OCI-LY1 (cell line): ENCODE data around the gene YBX2.
"Not testable (repeated sequence)": the region's sequence is repeated elsewhere in the genome, so short reads cannot be mapped to it uniquely, and the experiment has no call there.

Source experiments
- H2AFZ ChIP-seq: fragments of 200-600 bp; sonication (generic), shearing (Covaris generic); 2 replicates; pipeline ENCODE4 v1.6.0; 2014; ENCODE audit warnings: antibody characterized with exemption, mild to moderate bottlenecking, low read length
- H3F3A ChIP-seq: fragments of 200-600 bp; sonication (generic), shearing (Covaris generic); 2 replicates; pipeline ENCODE4 v1.6.0; 2014; ENCODE audit warnings: mild to moderate bottlenecking, antibody characterized with exemption, low read length, moderate library complexity; ENCODE audit not compliant: insufficient read depth
- H3K27ac ChIP-seq: fragments of 200-600 bp; sonication (generic); 2 replicates; pipeline ENCODE4 v1.5.1; 2014; ENCODE audit warnings: low read length, mixed run types, mild to moderate bottlenecking, low read depth; ENCODE audit not compliant: poor library complexity, severe bottlenecking
- H3K27me3 ChIP-seq: fragments of 200-600 bp; sonication (generic); 2 replicates; pipeline ENCODE4 v1.6.0; 2014; ENCODE audit warnings: antibody characterized with exemption, mild to moderate bottlenecking, low read length, moderate library complexity; ENCODE audit not compliant: insufficient read depth
- H3K36me3 ChIP-seq: fragments of 200-600 bp; sonication (generic); 2 replicates; pipeline ENCODE4 v1.6.1; 2014; ENCODE audit warnings: mild to moderate bottlenecking, antibody characterized with exemption, low read length, moderate library complexity, mixed read lengths; ENCODE audit not compliant: insufficient read depth
- H3K4me1 ChIP-seq: fragments of 200-600 bp; sonication (generic); 2 replicates; pipeline ENCODE4 v1.5.1; 2014; ENCODE audit warnings: mild to moderate bottlenecking, low read length, moderate library complexity; ENCODE audit not compliant: insufficient read depth, severe bottlenecking
- H3K4me2 ChIP-seq: fragments of 200-600 bp; sonication (generic), shearing (Covaris generic); 2 replicates; pipeline ENCODE4 v1.6.1; 2014; ENCODE audit warnings: low read length
- H3K4me3 ChIP-seq: fragments of 200-600 bp; sonication (generic); 2 replicates; pipeline ENCODE4 v1.5.1; 2014; ENCODE audit warnings: low read length, low read depth, mild to moderate bottlenecking, mixed read lengths; ENCODE audit not compliant: poor library complexity, severe bottlenecking
- H3K79me2 ChIP-seq: fragments of 200-600 bp; shearing (Covaris generic); 2 replicates; pipeline ENCODE4 v1.6.1; 2016; ENCODE audit warnings: mixed run types, low read length, mixed read lengths; ENCODE audit not compliant: insufficient read depth
- H3K9ac ChIP-seq: fragments of 200-600 bp; sonication (generic), shearing (Covaris generic); 2 replicates; pipeline ENCODE4 v1.6.1; 2014; ENCODE audit warnings: mild to moderate bottlenecking, low read length, mixed read lengths
- H3K9me2 ChIP-seq: fragments of 200-600 bp; sonication (generic), shearing (Covaris generic); 2 replicates; pipeline ENCODE4 v1.6.1; 2014; ENCODE audit warnings: low read depth, mild to moderate bottlenecking, low read length, mixed read lengths
- H3K9me3 ChIP-seq: fragments of 200-600 bp; shearing (Covaris generic); 2 replicates; pipeline ENCODE4 v1.6.1; 2014; ENCODE audit warnings: low read length, mixed read lengths
- H4K20me1 ChIP-seq: fragments of 200-600 bp; sonication (generic), shearing (Covaris generic); 2 replicates; pipeline ENCODE4 v1.6.0; 2016; ENCODE audit warnings: mild to moderate bottlenecking, low read length; ENCODE audit not compliant: insufficient read depth
- EZH2 ChIP-seq: fragments of 200-600 bp; sonication (generic), shearing (Covaris generic); IDR thresholded peaks from 2 replicates; pipeline ENCODE4 v1.8.0; 2017; ENCODE audit warnings: borderline replicate concordance, mixed run types, mild to moderate bottlenecking, antibody characterized with exemption, low read length, moderate library complexity, mixed read lengths
- TF ChIP-seq, protein P1 (sequence below): fragments of 200-600 bp; sonication (generic), shearing (Covaris generic); IDR thresholded peaks from 2 replicates; pipeline ENCODE4 v1.5.1; 2017; ENCODE audit warnings: mild to moderate bottlenecking, antibody characterized with exemption, low read length, moderate library complexity, mixed read lengths

YBX2 gene

DNA sequence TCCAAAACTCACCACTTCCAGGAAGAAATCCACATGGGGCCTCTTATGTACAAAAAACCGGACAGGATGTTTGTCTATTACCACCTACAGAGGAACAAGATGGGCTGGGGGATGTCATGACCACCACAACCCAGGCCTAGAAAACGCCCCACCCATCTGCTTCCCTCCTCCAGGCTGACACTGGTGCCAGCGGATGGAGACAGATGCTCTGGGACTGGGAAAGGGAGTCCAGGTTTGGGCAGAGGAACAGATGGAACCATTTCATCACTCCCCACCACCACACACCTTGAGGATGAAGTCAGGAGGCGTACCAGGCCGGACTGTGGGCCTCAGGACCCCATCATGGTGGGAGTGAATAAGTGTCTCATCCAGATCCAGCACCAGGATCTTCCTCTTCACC lies 47.7 kb downstream of the YBX2 start:
- no peaks in the 10 kb centered on the region for H3K9me2 ChIP-seq
- H3K4me2 ChIP-seq: no peak overlapping the region
- H3K9ac ChIP-seq: no peak overlapping the region
- H3K4me3 ChIP-seq: no peak overlapping the region
- peaks cover 29% of the 10 kb centered on the region for H3K4me1 ChIP-seq
- no peaks in the 10 kb centered on the region for H3F3A ChIP-seq
- no peak overlapping the region for H2AFZ ChIP-seq
- peaks cover 37% of the 10 kb centered on the region for H3K36me3 ChIP-seq
- H3K9me3 ChIP-seq: no peaks in the 10 kb centered on the region
- peaks cover 31% of the 10 kb centered on the region for H3K79me2 ChIP-seq
- no peaks in the 10 kb centered on the region for H3K27me3 ChIP-seq
- no peaks in the 10 kb centered on the region for H4K20me1 ChIP-seq
- no peak overlapping the region for H3K27ac ChIP-seq
- no peak for TF ChIP-seq EZH2
- TF ChIP-seq, protein P1, sequence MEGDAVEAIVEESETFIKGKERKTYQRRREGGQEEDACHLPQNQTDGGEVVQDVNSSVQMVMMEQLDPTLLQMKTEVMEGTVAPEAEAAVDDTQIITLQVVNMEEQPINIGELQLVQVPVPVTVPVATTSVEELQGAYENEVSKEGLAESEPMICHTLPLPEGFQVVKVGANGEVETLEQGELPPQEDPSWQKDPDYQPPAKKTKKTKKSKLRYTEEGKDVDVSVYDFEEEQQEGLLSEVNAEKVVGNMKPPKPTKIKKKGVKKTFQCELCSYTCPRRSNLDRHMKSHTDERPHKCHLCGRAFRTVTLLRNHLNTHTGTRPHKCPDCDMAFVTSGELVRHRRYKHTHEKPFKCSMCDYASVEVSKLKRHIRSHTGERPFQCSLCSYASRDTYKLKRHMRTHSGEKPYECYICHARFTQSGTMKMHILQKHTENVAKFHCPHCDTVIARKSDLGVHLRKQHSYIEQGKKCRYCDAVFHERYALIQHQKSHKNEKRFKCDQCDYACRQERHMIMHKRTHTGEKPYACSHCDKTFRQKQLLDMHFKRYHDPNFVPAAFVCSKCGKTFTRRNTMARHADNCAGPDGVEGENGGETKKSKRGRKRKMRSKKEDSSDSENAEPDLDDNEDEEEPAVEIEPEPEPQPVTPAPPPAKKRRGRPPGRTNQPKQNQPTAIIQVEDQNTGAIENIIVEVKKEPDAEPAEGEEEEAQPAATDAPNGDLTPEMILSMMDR: no peak

DNA sequence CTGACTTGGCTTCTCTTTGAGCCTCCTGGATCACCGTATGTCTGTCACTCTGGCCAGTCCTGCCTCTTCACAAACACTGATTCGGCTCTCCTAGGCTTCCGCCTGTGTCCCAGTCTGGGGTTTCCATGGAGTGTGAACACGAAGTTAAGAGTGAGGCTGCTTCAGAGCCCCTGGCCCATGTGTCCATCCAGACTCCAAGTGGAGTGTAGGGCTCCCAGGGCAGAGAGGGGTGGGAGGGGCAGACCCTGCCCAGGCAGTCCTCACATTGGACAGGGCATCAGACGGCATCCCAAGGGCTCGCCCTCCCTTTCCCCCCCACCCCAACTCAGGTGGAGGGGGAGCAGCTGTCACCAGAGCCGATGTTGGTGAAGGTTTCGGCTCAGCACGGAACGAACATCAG lies 50.6 kb downstream of the YBX2 start:
- not testable (repeated sequence) for H3K4me2 ChIP-seq, H3K27ac ChIP-seq

DNA sequence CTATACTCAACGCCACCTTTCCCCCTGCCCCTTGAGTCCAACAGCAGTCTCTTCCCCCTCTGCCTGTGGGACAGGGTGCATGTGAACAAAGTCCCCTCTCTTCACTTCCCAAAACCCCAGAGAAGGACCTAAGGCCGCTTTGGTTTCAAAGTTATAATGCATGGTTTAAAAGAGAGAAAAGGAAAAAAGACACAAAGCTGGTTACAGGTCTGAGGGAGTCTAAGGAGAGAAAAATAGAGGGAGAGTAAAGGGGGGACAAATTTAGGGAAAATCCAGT lies 51.0 kb downstream of the YBX2 start:
- Histone ChIP-seq H3K27ac (peak overlapping the region; percentile 34), H3K4me1 (peaks cover 26% of the 10 kb centered on the region), H3K9me3 (no peaks in the 10 kb centered on the region), H3F3A (0 out of 2 replicates have a peak, but pooled peaks cover 10% of the 10 kb centered on the region), H3K27me3 (no peaks in the 10 kb centered on the region), H3K4me2 (peak overlapping the region; percentile 94), H2AFZ (no peak overlapping the region), H3K4me3 (peak overlapping the region; percentile 98), H3K9ac (peak overlapping the region; percentile 98; the same call in 1 of the 2 replicates), H4K20me1 (no peaks in the 10 kb centered on the region), H3K36me3 (peaks cover 49% of the 10 kb centered on the region), H3K9me2 (no peaks in the 10 kb centered on the region), H3K79me2 (peaks cover 8% of the 10 kb centered on the region)
- no peak for TF ChIP-seq EZH2
- TF ChIP-seq, protein P1: no peak

More for the DNA sequence above, 50.6 kb downstream of the YBX2 start:
- H3K4me3 ChIP-seq, H3K9me3 ChIP-seq, H4K20me1 ChIP-seq, H3F3A ChIP-seq, H3K9ac ChIP-seq, H3K79me2 ChIP-seq, H2AFZ ChIP-seq, H3K9me2 ChIP-seq, H3K27me3 ChIP-seq: not testable (repeated sequence)
- peaks cover 30% of the 10 kb centered on the region for H3K4me1 ChIP-seq
- H3K36me3 ChIP-seq: peaks cover 48% of the 10 kb centered on the region

DNA sequence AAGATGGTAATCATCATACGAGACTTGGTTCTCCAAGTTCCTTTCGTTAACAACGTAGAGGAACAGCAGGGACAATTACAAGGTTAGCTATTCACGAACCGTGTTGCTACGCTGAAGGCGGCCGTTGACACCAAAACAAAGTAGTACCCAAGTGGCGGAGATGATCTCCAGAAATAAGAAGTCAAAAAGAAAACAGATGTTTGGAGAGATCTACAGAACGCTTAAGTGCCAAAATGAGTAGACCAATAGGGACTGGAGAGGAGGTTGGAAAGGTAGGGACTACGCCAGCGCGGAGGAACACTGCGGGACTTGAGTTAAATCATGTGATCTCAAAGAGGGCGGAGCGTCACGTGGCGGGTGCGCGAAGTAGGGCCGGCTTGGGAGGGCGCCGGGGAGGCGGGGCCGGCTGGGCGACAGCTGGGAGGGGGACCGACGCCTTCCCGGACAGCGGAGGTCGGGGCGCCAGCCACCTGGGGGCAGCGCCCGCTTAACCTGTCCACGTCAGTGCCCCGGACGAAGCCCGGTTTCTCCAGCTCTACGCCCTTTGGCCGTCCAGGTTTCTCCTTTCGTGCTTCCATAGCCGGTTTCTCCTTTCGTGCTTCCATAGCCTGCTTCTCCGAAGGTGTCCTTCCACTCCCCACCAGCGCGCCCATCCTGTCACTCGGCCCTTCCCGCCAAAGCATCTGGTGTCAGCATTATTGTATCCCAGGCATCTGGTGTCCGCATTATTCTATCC lies 51.6 kb downstream of the YBX2 start:
- H3K4me2 ChIP-seq: peak overlapping the region; percentile 94
- no peaks in the 10 kb centered on the region for H3K27me3 ChIP-seq
- TF ChIP-seq EZH2: no peak
- TF ChIP-seq, protein P1: no peak; the same call in 1 of the 2 replicates
- peaks cover 49% of the 10 kb centered on the region for H3K36me3 ChIP-seq
- H4K20me1 ChIP-seq: no peaks in the 10 kb centered on the region
- H3K79me2 ChIP-seq: peaks cover 7% of the 10 kb centered on the region; the same call in 1 of the 2 replicates
- H3K9me3 ChIP-seq: no peaks in the 10 kb centered on the region
- no peaks in the 10 kb centered on the region for H3K9me2 ChIP-seq
- H2AFZ ChIP-seq: no peak overlapping the region
- 0 out of 2 replicates have a peak, but pooled peaks cover 10% of the 10 kb centered on the region for H3F3A ChIP-seq
- peak overlapping the region; percentile 98 for H3K4me3 ChIP-seq
- peak overlapping the region; percentile 80 for H3K27ac ChIP-seq
- H3K9ac ChIP-seq: peak overlapping the region; percentile 98
- peaks cover 26% of the 10 kb centered on the region for H3K4me1 ChIP-seq
